K562 (cell line): ENCODE measurements around the gene TUBB2A. TPM values are rescaled to one million over a fixed set of nuclear protein-coding genes. Genes with fewer than 3 reads are reported as not detected.

Source experiments
- CBFA2T3 ChIP-seq: fragments of 450-650 bp; IDR thresholded peaks from 2 replicates; pipeline ENCODE4 v1.6.1; 2017
- CEBPZ ChIP-seq: fragments of 150-350 bp; IDR thresholded peaks from 2 replicates; pipeline ENCODE4 v1.6.1; 2014; ENCODE audit warnings: low read depth, mild to moderate bottlenecking, low read length, borderline replicate concordance
- FOXA3 ChIP-seq, 2 experiments: fragments of 450-650 bp in 1 of 2; sonication (generic) in 1 of 2; formaldehyde crosslinking; IDR thresholded peaks in 1 of 2; conservative IDR thresholded peaks in 1 of 2; 2 replicates each; pipeline versions ENCODE4 v1.4.0 to v1.8.0; 2020 to 2022; ENCODE audit warnings: mild to moderate bottlenecking in 2 of 2, missing genetic modification reagents in 1 of 2
- HDAC6 ChIP-seq: IDR thresholded peaks from 2 replicates; pipeline ENCODE4 v1.6.1; 2012; ENCODE audit warnings: low read depth, mild to moderate bottlenecking, control low read depth, inconsistent platforms, low read length, moderate library complexity
- HNRNPK ChIP-seq: fragments of 200-400 bp; formaldehyde crosslinking; IDR thresholded peaks from one replicate; pipeline ENCODE4 v1.6.1; 2018; ENCODE audit warnings: mild to moderate bottlenecking, low read depth, low read length; ENCODE audit not compliant: poor library complexity, severe bottlenecking
- PPARD ChIP-seq: fragments of 250-450 bp; sonication (Bioruptor Pico); IDR thresholded peaks from 2 replicates; pipeline ENCODE4 v1.8.0; 2022; ENCODE audit warnings: inconsistent platforms, mild to moderate bottlenecking, moderate library complexity
- RBM39 ChIP-seq: fragments of 200-400 bp; formaldehyde crosslinking; optimal IDR thresholded peaks from 2 replicates; pipeline ENCODE3; 2018; ENCODE audit warnings: low read depth, low read length
- SMC3 ChIP-seq: conservative IDR thresholded peaks from 2 replicates; pipeline ENCODE4 v1.6.1; 2011; ENCODE audit warnings: low read depth, low read length, improper control_type of control experiment; ENCODE audit not compliant: insufficient read depth
- ZBTB33 ChIP-seq: sonication (generic); formaldehyde crosslinking; IDR thresholded peaks from 2 replicates; pipeline ENCODE4 v1.8.1; 2023; ENCODE audit warnings: mild to moderate bottlenecking, missing genetic modification reagents
- ZBTB40 ChIP-seq, 2 experiments: fragments of 450-650 bp in 1 of 2; sonication (generic) in 1 of 2; formaldehyde crosslinking in 1 of 2; IDR thresholded peaks; 2 replicates each; pipeline versions ENCODE4 v1.7.1 to v1.9.0; 2016 to 2022; ENCODE audit warnings: inconsistent platforms in 1 of 2, mild to moderate bottlenecking in 1 of 2, missing genetic modification reagents in 1 of 2
- ZNF75A ChIP-seq: fragments of 450-650 bp; formaldehyde crosslinking; IDR thresholded peaks from 2 replicates; pipeline ENCODE4 v1.4.0; 2020; ENCODE audit warnings: mild to moderate bottlenecking
- polyA plus RNA-seq, 8 experiments: library from polyadenylated mRNA; depleted of rRNA in 4 of 8; stranded (reverse) in 5 of 8; unstranded in 3 of 8; fragments of >200 nt; fragmentation: Nextera tagmentation in 2 of 8; fragmentation: Illumina TruSeq in 1 of 8; extraction: Ambion mirVana in 2 of 8; extraction: Trizol in 1 of 8; gene quantifications; 2 replicates each; pipeline versions ENCODE4 v1.2.1 to v1.2.3, GENCODE V29; 2011 to 2014; ENCODE audit warnings: inconsistent platforms in 1 of 8, missing spikeins in 1 of 8
- total RNA-seq, 7 experiments: library from RNA; depleted of rRNA in 6 of 7; stranded (reverse); fragments of >200 nt in 6 of 7; fragmentation: Illumina TruSeq in 2 of 7; extraction: Trizol in 2 of 7; gene quantifications; 2 replicates each; pipeline versions ENCODE4 v1.2.1 to v1.2.3, GENCODE V29; 2011 to 2021; ENCODE audit warnings: low replicate concordance in 1 of 7

The TUBB2A gene
- total and polyA plus RNA-seq, 9 of the 15 experiments (the other 6 are each of a cell fraction or from before 2014, with no cell fraction given): 3.6 to 92.1 (median 45.6) TPM

GRCh38 chr6:3157131-3157933, at the start of gene TUBB2A (continued):
- TF ChIP-seq PPARD (CRISPR knock-in tag): no peak
- TF ChIP-seq ZBTB40 (IDR thresholded peaks at IDR 0.05): no peak
- TF ChIP-seq ZBTB40 (CRISPR knock-in tag; IDR thresholded peaks at IDR 0.05): no peak
- no peak for TF ChIP-seq CEBPZ
- peak; percentile 86 for TF ChIP-seq ZBTB33 (CRISPR knock-in tag)
- TF ChIP-seq HDAC6: no peak
- peak; percentile 51; the same call in 1 of the 2 replicates for TF ChIP-seq SMC3
- TF ChIP-seq CBFA2T3: 0 out of 2 replicates have a peak, but pooled peaks have one; percentile 5
- no peak for TF ChIP-seq RBM39
- peak; percentile 70 for TF ChIP-seq HNRNPK
- TF ChIP-seq FOXA3 (CRISPR knock-in tag; conservative IDR thresholded peaks at IDR 0.05 in 1 of 2, IDR thresholded peaks at IDR 0.05 in 1 of 2): no peak
- no peak for TF ChIP-seq ZNF75A (CRISPR knock-in tag)
